PC-9 (cell line): Measurements from ENCODE around the gene PARP16. TPM values are rescaled to one million over a fixed set of nuclear protein-coding genes. Genes with fewer than 3 reads are reported as not detected.

Experiments
- BruUV-seq: library from RNA; stranded (reverse); fragments of 400-500 nt; replicated peaks from 2 replicates; lab custom pipeline; 2021; lab: Mats Ljungman, UMichigan
- CTCF ChIA-PET: fragments of 300-600 bp; sonication (Branson Sonifier 250); formaldehyde crosslinking; loops from one replicate; lab custom pipeline; 2022; ENCODE audit warnings: antibody characterized with exemption; lab: Charles Lee
- POLR2A ChIA-PET: fragments of 300-600 bp; sonication (Branson Sonifier 250); formaldehyde crosslinking; loops from one replicate; lab custom pipeline; 2022; ENCODE audit warnings: antibody characterized with exemption; ENCODE audit not compliant: unreplicated experiment; lab: Charles Lee
- DNase-seq, 2 experiments: peaks; one replicate each; pipeline versions ENCODE4 v3.0.0 to v3.0.0-alpha.2; 2015 to 2022; ENCODE audit warnings: mixed read lengths in 1 of 2
- H2AFZ ChIP-seq: fragments of 200-600 bp; sonication (generic); 2 replicates; pipeline ENCODE4 v1.8.1; 2017; ENCODE audit warnings: antibody characterized with exemption
- H3F3A ChIP-seq: fragments of 200-600 bp; sonication (generic); 2 replicates; pipeline ENCODE4 v1.8.1; 2017; ENCODE audit warnings: antibody characterized with exemption, mild to moderate bottlenecking, low read depth; ENCODE audit not compliant: insufficient read depth
- H3K27ac ChIP-seq: fragments of 200-600 bp; sonication (generic); 2 replicates; pipeline ENCODE4 v1.6.1; 2016; ENCODE audit warnings: mixed run types
- H3K27me3 ChIP-seq: fragments of 200-600 bp; sonication (generic); 2 replicates; pipeline ENCODE4 v1.6.1; 2016; ENCODE audit warnings: low read depth, mixed run types; ENCODE audit not compliant: insufficient read depth
- H3K36me3 ChIP-seq: fragments of 200-600 bp; sonication (generic); 2 replicates; pipeline ENCODE4 v1.6.1; 2016; ENCODE audit warnings: low read depth, mixed run types
- H3K4me1 ChIP-seq: fragments of 200-600 bp; sonication (generic); replicated peaks from 2 replicates; pipeline ENCODE4 v1.6.1; 2016; ENCODE audit warnings: mixed run types; ENCODE audit not compliant: insufficient read depth
- H3K4me2 ChIP-seq: fragments of 200-600 bp; sonication (generic); 2 replicates; pipeline ENCODE4 v1.6.1; 2017; ENCODE audit warnings: mixed run types
- H3K4me3 ChIP-seq: fragments of 200-600 bp; sonication (generic); 2 replicates; pipeline ENCODE4 v1.6.1; 2016; ENCODE audit warnings: mixed run types
- H3K79me2 ChIP-seq: fragments of 200-600 bp; sonication (generic); 2 replicates; pipeline ENCODE4 v1.6.1; 2017; ENCODE audit warnings: low read depth, mixed run types
- H3K9me2 ChIP-seq: fragments of 200-600 bp; sonication (generic); 2 replicates; pipeline ENCODE4 v1.8.1; 2017; ENCODE audit warnings: mild to moderate bottlenecking; ENCODE audit not compliant: insufficient read depth
- H3K9me3 ChIP-seq: fragments of 200-600 bp; sonication (generic); 2 replicates; pipeline ENCODE4 v1.8.1; 2016; ENCODE audit warnings: low read depth; ENCODE audit not compliant: insufficient read depth
- H4K20me1 ChIP-seq: fragments of 200-600 bp; sonication (generic); 2 replicates; pipeline ENCODE4 v1.8.1; 2017; ENCODE audit not compliant: insufficient read depth
- EZH2 ChIP-seq: fragments of 200-600 bp; sonication (generic); IDR thresholded peaks from 2 replicates; pipeline ENCODE4 v1.8.0; 2017; ENCODE audit warnings: antibody characterized with exemption, low read depth
- intact Hi-C: fragments of 100-400 bp; cut with micrococcal nuclease; formaldehyde crosslinking; loops from one replicate; pipeline ENCODE4 v1.10.0; 2022; ENCODE audit not compliant: unreplicated experiment
- total RNA-seq: library from RNA; stranded (reverse); gene quantifications from 2 replicates; pipeline ENCODE4 v1.2.3, GENCODE V29; 2021
- TF ChIP-seq, protein P1 (sequence below): fragments of 200-600 bp; sonication (generic); conservative IDR thresholded peaks from 2 replicates; pipeline ENCODE4 v1.6.1; 2017; ENCODE audit warnings: mixed run types, antibody characterized with exemption, mild to moderate bottlenecking, moderate library complexity

Gene PARP16
- total RNA-seq, 1 experiment from 2014 or later, result 12.3 TPM

GRCh38 chr15:65332391-65333147 lies 45.9 kb upstream of the PARP16 start:
- no peaks in the 10 kb centered on the region for H4K20me1 ChIP-seq
- no peaks in the 10 kb centered on the region for H3K79me2 ChIP-seq
- no peaks in the 10 kb centered on the region for H3K9me3 ChIP-seq
- no peak overlapping the region for H2AFZ ChIP-seq
- no peak overlapping the region for H3K27ac ChIP-seq
- DNase-seq, result no peak
- no peaks in the 10 kb centered on the region; the same call in 1 of the 2 replicates for H3K27me3 ChIP-seq
- H3K4me3 ChIP-seq, result no peak overlapping the region
- H3F3A ChIP-seq, result no peaks in the 10 kb centered on the region
- intact Hi-C loops, result no loop called here
- no peaks in the 10 kb centered on the region for H3K36me3 ChIP-seq
- H3K9me2 ChIP-seq, result no peaks in the 10 kb centered on the region
- no peak for TF ChIP-seq EZH2
- TF ChIP-seq, protein P1, sequence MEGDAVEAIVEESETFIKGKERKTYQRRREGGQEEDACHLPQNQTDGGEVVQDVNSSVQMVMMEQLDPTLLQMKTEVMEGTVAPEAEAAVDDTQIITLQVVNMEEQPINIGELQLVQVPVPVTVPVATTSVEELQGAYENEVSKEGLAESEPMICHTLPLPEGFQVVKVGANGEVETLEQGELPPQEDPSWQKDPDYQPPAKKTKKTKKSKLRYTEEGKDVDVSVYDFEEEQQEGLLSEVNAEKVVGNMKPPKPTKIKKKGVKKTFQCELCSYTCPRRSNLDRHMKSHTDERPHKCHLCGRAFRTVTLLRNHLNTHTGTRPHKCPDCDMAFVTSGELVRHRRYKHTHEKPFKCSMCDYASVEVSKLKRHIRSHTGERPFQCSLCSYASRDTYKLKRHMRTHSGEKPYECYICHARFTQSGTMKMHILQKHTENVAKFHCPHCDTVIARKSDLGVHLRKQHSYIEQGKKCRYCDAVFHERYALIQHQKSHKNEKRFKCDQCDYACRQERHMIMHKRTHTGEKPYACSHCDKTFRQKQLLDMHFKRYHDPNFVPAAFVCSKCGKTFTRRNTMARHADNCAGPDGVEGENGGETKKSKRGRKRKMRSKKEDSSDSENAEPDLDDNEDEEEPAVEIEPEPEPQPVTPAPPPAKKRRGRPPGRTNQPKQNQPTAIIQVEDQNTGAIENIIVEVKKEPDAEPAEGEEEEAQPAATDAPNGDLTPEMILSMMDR, result no peak
- H3K4me2 ChIP-seq, result no peak overlapping the region
- ChIA-PET POLR2A (no interaction called here), CTCF (no interaction called here)
- no peaks in the 10 kb centered on the region for H3K4me1 ChIP-seq
- no TSS peak for BruUV-seq

- Histone ChIP-seq H3K27me3 (no peaks in the 10 kb centered on the region; the same call in 1 of the 2 replicates), H3K4me1 (no peaks in the 10 kb centered on the region), H3K4me3 (no peak overlapping the region), H3K9me2 (no peaks in the 10 kb centered on the region), H3K36me3 (no peaks in the 10 kb centered on the region), H3K9me3 (no peaks in the 10 kb centered on the region), H3K79me2 (no peaks in the 10 kb centered on the region), H3F3A (no peaks in the 10 kb centered on the region), H2AFZ (no peak overlapping the region), H3K27ac (no peak overlapping the region), H4K20me1 (no peaks in the 10 kb centered on the region), H3K4me2 (no peak overlapping the region)
- intact Hi-C loops, result no loop called here
- ChIA-PET POLR2A (no interaction called here), CTCF (no interaction called here)
- TF ChIP-seq, protein P1, result no peak
- no peak for TF ChIP-seq EZH2
- DNase-seq, result no peak
- no TSS peak for BruUV-seq
Measured at GRCh38 chr15:65331811-65332210, 45.1 kb upstream of the PARP16 start.

DNA sequence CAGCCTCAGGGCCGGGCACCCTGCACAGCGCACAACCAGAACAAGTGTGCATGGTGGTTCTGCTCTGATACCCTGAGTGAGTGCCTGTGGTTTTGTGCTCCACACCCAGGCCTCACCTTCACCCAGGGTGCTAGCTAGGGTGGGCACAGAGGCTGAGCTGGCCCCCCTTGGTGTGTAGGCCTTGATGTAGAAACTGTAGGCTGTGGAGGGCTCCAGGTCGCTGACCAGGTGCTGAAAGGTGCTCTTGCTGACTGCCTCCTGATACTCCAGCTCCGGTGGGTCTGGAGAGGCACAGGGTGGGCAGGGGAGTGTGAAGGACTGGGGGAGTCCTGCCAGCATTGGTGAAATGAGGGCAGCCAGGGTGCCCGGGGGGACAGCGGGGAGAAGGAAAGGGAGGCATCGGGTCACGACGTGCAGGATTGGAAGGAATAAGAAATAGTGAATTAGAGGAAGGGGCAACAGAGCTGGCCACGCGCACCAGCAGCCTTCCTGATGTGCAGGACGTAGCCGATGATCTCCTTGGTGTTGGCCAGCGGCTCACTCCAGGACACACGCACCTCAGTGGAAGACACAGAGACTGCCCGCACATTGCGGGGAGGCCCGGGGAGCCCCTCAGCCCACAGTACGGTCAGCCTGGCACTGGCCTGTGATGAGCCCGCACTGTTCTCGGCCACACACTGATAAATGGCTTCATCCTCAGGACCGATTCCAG lies 44.4 kb upstream of the PARP16 start:
- ChIA-PET POLR2A (no interaction called here), CTCF (no interaction called here)
- no peak for TF ChIP-seq EZH2
- TF ChIP-seq, protein P1, result no peak
- Histone ChIP-seq H3K9me3 (no peaks in the 10 kb centered on the region), H4K20me1 (no peaks in the 10 kb centered on the region), H3K4me3 (no peak overlapping the region), H3K27me3 (no peaks in the 10 kb centered on the region; the same call in 1 of the 2 replicates), H3F3A (no peaks in the 10 kb centered on the region), H3K9me2 (no peaks in the 10 kb centered on the region), H3K4me2 (no peak overlapping the region), H3K4me1 (no peaks in the 10 kb centered on the region), H3K36me3 (no peaks in the 10 kb centered on the region), H3K79me2 (no peaks in the 10 kb centered on the region), H3K27ac (no peak overlapping the region), H2AFZ (no peak overlapping the region)
- BruUV-seq, result no TSS peak
- intact Hi-C loops, result no loop called here
- DNase-seq, result no peak
